GM18873 (cell line): ENCODE data around the gene PHLPP1.

ENCODE experiments used
- ATAC-seq: cut with Tn5 transposase; IDR thresholded peaks from one replicate; pipeline ENCODE4 v1.9.1; 2021; ENCODE audit warnings: mild to moderate bottlenecking, moderate library complexity, moderate number of reproducible peaks; ENCODE audit not compliant: unreplicated experiment, low FRiP score

PHLPP1 gene

DNA sequence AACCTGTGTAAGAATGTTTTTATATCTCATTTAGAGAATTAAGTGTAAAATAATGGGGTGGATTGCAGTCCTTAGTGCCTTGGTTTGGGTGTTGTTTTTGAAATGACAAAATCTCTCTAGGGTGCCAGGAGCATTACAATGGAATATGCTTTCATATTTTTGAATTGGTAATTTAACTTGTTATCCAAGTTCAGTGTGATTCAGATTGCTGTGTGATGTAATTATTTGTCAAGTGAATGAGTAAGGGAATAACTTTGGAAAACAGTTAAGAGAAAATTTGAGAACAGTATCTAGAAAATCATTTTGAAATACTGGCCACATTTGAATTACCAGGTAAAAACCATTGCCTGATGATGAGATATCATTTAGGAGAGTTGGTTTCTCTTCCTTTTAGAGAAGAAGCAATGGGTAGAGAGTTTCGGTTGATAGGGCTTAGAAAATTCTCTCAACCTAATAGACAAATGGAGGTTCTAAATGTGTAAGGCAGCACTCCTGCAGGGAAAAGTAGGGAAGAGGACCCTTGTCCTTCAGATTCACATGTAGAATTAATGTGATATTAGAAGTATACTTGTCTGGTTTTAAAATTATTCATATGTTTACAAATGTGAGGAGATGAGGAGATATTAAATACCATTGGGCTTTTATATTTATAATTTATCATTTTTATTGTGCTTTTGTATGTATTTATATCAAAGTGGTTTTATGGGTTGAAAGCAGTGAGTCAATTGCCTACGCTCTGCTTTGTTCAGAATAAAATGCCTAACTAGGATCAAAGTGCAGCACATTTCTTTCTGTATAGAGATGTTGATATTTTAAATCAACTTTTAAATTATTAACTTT is 124.8 kb downstream of the PHLPP1 start:
- no peak for ATAC-seq

DNA sequence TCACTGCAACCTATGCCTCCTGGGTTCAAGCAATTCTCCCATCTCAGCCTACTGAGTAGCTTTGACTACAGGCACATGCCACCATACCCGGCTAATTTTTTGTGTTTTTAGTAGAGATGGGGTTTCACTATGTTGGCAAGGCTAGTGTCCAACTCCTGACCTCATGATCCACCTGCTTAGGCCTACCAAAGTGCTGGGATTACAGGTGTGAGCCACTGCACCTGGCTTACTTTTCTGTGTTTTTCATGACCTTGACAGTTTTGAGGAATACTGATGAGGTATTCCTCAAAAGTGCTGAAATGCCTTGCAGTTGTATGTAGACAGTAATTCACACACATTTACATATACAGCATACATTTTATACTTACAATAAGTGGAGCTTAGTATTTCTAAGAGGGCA is 126.1 kb downstream of the PHLPP1 start:
- no peak for ATAC-seq

- no peak for ATAC-seq
Observed at GRCh38 chr18:62842898-62843297, 127.6 kb downstream of the PHLPP1 start.

GRCh38 chr18:62844850-62845643 is 129.7 kb downstream of the PHLPP1 start:
- peak; percentile 62 for ATAC-seq

DNA sequence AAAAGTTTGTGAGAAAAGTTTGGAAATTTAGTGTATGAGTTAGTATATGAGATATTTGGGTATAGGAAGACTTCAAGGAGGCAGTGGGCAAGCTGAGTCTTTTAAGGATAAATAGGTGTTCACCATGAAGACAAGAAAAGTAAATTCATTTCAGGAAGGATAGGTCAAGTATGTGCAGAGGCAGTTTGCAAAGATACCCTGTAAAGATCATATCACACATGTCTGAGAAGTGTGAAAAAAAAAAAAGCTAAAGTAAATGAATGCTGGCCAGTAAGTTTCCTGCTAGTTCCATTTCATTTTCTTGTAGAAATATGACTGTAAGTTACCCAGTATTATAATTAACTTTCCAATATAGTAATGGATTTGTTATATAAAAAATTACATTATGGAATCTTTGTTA is 131.0 kb downstream of the PHLPP1 start:
- no peak for ATAC-seq

- ATAC-seq = no peak
Observed at GRCh38 chr18:62847081-62847480, 131.7 kb downstream of the PHLPP1 start.

- ATAC-seq = no peak
Observed at GRCh38 chr18:62848946-62849345, 133.6 kb downstream of the PHLPP1 start.

DNA sequence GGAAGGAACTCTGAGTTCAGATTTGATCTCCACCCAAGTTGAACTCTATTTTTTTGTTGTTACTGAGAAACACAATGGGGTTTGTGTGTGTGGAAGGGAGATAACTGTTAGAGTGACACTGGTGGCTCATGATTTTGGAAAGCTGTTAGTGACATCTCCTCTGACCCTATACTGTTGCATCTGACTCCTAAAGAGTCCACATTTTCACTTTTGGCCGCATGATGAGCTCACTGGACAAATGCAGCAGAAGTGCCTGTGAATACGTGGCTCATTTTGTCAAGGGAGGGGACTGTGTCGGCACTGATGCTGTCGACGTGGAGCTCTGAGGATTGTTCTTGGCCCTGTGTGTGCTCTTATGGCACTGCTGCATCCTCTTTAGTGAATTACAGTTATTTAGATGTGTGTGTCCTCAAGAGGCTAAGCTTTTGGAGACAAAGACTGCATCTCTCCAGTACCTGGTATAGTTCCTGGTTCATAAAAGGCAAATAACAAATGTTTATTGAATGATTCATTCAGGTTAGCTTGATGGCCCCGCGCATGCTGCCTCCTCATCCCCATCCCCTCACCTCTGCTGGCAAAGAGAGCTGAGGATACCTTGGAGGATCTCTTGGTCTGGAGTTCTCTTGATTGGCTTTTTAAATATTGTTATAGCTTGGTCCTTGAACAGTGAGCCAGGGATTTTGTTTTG is 135.4 kb downstream of the PHLPP1 start:
- no peak for ATAC-seq

DNA sequence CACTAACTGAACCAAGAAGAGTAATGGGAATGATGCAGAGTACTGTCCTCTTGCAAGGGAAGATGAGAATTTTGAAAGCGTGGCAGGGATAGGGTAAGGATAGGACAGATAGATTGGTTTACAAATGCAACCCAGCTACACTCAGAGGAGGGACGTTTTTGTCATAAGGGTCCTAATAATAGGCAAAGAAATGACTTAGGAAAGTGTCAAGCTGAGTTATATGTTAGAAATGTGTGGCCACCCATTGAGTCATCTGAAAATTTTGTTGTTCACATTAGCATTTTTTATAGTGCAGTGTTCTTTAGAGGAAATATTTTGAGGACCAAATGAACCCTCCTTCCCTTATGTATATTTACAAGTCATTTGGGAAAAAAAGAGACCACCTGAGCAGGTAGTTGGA is 137.5 kb downstream of the PHLPP1 start:
- no peak for ATAC-seq

DNA sequence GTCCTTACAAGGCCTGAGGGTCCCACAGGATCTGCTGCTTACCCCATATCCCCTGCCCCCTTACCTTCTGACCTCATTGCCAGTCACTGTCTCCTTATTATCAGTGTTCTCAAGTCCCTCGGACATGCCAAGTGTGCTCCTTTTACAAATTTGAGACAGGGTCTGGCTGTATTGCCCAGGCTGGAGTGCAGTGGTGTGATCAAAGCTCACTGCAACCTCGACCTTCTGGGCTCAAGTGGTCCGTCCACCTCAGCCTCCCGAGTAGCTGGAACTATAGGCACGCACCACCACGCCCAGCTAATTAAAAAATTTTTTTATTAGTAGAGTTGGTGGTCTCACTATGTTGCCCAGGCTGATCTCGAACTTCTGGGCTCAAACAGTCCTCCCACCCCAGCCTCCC is 141.0 kb downstream of the PHLPP1 start:
- no peak for ATAC-seq

GRCh38 chr18:62857263-62857976 is 142.1 kb downstream of the PHLPP1 start:
- ATAC-seq = no peak

DNA sequence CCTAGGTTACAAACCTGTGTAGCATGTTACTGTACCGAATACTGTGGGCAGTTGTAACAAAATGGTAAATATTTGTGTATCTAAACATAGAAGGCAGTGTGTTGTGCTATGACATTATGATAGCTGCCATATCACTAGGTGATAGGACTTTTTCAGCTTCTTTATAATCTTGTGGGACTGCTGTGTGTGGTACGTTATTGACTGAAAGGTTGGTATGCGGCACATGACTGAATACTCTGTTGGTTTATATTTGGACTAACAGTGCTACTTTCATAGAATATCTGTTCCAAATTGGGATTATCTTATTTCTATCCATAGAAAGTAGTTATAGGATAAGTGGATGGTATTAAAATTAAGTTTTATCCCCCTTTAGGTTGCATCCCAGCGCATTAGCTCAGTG is 144.7 kb downstream of the PHLPP1 start:
- no peak for ATAC-seq

DNA sequence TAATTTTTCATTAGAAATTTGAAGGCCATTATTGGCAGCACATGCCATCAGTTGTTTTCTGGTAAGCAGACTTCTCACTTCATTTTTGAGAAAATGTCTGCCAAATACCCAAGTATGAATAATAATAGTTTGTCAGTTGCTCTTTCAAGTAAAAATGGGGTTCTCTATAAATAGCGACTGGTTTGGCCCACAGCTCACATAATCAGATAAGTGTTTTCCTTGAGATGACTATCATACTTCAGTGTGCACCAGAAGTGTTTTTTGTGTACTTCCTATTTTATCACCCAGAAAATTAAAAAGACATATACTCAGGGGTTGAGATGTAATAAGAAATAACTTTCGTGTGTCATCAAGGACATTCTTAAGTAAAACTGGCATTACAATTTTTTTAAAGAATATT is 147.1 kb downstream of the PHLPP1 start:
- ATAC-seq = no peak

DNA sequence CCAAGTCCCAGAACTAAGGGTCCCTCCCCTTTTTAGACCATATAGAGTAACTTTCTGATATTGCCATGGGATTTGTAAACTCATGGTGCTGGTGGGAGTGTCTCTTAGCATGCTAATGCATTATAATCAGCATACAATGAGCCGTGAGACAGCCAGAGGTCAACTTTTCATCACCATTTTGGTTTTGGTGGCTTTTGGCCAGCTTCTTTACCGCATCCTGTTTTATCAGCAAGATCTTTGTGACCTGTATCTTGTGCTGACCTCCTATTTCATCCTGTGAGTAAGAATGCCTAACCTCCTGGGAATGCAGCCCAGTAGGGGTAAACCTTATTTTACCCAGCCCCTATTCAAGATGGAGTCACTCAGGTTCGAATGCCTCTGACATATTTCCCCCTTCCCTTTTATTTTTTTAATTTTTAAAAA is 148.2 kb downstream of the PHLPP1 start:
- ATAC-seq = no peak

GRCh38 chr18:62865498-62865897 is 150.2 kb downstream of the PHLPP1 start:
- no peak for ATAC-seq

GRCh38 chr18:62867534-62867933 is 152.2 kb downstream of the PHLPP1 start:
- no peak for ATAC-seq

- ATAC-seq = no peak
Observed at GRCh38 chr18:62868645-62869044, 153.3 kb downstream of the PHLPP1 start.

DNA sequence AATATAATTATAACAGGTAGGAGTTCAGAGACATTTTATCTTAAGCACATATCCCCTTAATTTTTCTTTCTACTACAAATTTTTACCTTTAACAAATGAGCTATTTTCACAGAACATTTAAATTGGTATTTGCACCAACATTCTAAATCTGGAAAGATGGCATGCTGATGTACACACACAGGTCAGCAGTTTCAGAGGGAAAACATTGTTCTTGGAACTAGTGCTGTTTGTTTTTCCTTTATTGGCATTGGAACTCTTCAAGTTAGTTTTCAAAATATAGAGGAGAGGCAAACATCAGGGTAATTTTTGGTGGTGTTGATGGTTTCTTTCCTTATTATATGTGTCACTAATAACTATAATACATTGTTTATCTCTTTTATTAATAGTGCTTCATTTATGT is 155.3 kb downstream of the PHLPP1 start:
- no peak for ATAC-seq

- ATAC-seq = no peak
Observed at GRCh38 chr18:62875323-62875722, 160.0 kb downstream of the PHLPP1 start.

GRCh38 chr18:62876111-62876510 is 160.8 kb downstream of the PHLPP1 start:
- no peak for ATAC-seq

DNA sequence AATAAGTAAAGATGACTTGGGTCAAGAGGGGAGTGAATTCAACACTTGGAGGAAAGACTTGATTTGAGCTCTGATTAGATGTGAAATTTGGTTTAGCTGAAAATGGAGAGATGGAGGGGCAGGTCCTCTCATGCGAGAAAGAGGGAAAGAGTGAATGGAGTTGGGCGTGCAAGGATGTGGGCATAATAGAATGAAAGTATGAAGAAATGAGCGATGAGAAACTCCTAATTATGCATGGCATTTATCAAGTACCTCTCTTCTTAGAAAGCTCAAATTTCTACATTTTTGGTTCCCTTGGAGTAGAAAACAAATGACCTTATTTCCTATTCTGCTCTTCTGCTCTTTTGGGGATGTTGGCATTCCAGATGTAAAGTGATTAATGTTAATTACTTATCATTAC is 161.5 kb downstream of the PHLPP1 start:
- ATAC-seq = no peak
